ENCODE data around the gene PTPRJ.

PTPRJ gene

GRCh38 chr11:47994417-47994816 is 14.1 kb downstream of the PTPRJ start:
- Histone ChIP-seq H3K9me3 (no peaks in the 10 kb centered on the region), H3K27me3 (no peaks in the 10 kb centered on the region), H3K4me1 (no peaks in the 10 kb centered on the region), H3K4me3 (ENCODE audit: low read depth, low read length) (no peak overlapping the region), H3K36me3 (no peaks in the 10 kb centered on the region)
- no peak for DNase-seq
- no peak for TF ChIP-seq CTCF (IDR thresholded peaks at IDR 0.05; ENCODE audit: low read depth, low read length)

- no peaks in the 10 kb centered on the region for H3K27me3 ChIP-seq
- DNase-seq = no peak
- no peaks in the 10 kb centered on the region for H3K4me1 ChIP-seq
- no peak overlapping the region for H3K4me3 ChIP-seq (ENCODE audit: low read depth, low read length)
- H3K36me3 ChIP-seq = no peaks in the 10 kb centered on the region
- TF ChIP-seq CTCF (IDR thresholded peaks at IDR 0.05; ENCODE audit: low read depth, low read length) = no peak
- no peaks in the 10 kb centered on the region for H3K9me3 ChIP-seq
Measured at GRCh38 chr11:47995360-47995769, 15.0 kb downstream of the PTPRJ start.

GRCh38 chr11:47997063-47998053 is 17.0 kb downstream of the PTPRJ start:
- no peak for DNase-seq
- Histone ChIP-seq H3K36me3 (no peaks in the 10 kb centered on the region), H3K9me3 (no peaks in the 10 kb centered on the region), H3K4me1 (no peaks in the 10 kb centered on the region), H3K27me3 (no peaks in the 10 kb centered on the region), H3K4me3 (ENCODE audit: low read depth, low read length) (no peak overlapping the region)
- TF ChIP-seq CTCF (IDR thresholded peaks at IDR 0.05; ENCODE audit: low read depth, low read length) = no peak

- Histone ChIP-seq H3K4me1 (no peaks in the 10 kb centered on the region), H3K9me3 (no peaks in the 10 kb centered on the region), H3K4me3 (ENCODE audit: low read depth, low read length) (no peak overlapping the region), H3K36me3 (no peaks in the 10 kb centered on the region), H3K27me3 (no peaks in the 10 kb centered on the region)
- TF ChIP-seq CTCF (IDR thresholded peaks at IDR 0.05; ENCODE audit: low read depth, low read length) = no peak
- no peak for DNase-seq
Measured at GRCh38 chr11:47998345-47998732, 18.0 kb downstream of the PTPRJ start.

- no peak for TF ChIP-seq CTCF (IDR thresholded peaks at IDR 0.05; ENCODE audit: low read depth, low read length)
- Histone ChIP-seq H3K9me3 (no peaks in the 10 kb centered on the region), H3K36me3 (no peaks in the 10 kb centered on the region), H3K4me3 (ENCODE audit: low read depth, low read length) (no peak overlapping the region), H3K27me3 (no peaks in the 10 kb centered on the region), H3K4me1 (no peaks in the 10 kb centered on the region)
- DNase-seq = no peak
Measured at GRCh38 chr11:47998733-47999359, 18.5 kb downstream of the PTPRJ start.

- H3K4me3 ChIP-seq (ENCODE audit: low read depth, low read length) = no peak overlapping the region
- TF ChIP-seq CTCF (IDR thresholded peaks at IDR 0.05; ENCODE audit: low read depth, low read length) = no peak
- H3K9me3 ChIP-seq = no peaks in the 10 kb centered on the region
- H3K27me3 ChIP-seq = no peaks in the 10 kb centered on the region
- no peak for DNase-seq
- H3K4me1 ChIP-seq = no peaks in the 10 kb centered on the region
- H3K36me3 ChIP-seq = no peaks in the 10 kb centered on the region
Measured at GRCh38 chr11:48000432-48000831, 20.1 kb downstream of the PTPRJ start.
